ENCODE results near the gene LCN6. TPM values are rescaled to one million over a fixed set of nuclear protein-coding genes. Genes with fewer than 3 reads are reported as not detected.

The LCN6 gene
- total and polyA plus RNA-seq, 9 of the 15 experiments (the other 6 are each of a cell fraction or from before 2014, with no cell fraction given), result 0.10 to 0.45 (median 0.37) TPM; not detected in 5

DNA sequence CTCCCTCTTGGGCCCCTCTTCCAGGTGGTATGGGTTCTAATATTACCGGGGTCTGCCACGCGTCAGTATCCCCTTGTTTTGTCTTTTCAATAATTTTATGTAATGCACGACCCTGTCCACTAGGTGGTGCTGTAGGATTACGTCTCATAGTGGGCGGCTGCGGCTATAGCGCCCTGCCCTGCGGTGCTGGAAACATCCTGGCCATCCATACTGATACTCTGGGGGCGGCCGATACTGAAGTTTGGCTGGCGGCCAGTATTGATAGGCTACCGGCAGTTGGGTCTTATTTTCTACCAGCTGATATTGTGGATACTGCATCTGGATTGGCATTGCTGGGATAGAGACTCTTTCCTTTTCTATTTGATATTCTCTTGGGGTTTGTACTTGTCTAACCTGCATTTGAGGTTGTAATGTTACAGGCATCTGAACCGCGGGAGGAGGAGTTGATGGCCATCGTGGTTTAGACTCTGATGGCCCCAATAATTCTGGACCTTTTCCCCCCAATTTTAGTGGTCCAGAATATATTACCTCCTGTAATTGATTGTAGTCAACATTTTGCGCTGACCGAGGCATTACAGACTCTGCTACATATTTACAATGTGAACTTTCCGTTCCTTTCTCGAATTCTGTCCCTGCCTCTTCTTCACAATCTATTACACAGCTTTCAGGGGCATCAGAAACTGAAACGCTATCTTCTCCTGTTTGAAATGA lies 39.5 kb upstream of the LCN6 start (continued):
- TF ChIP-seq, protein P1, sequence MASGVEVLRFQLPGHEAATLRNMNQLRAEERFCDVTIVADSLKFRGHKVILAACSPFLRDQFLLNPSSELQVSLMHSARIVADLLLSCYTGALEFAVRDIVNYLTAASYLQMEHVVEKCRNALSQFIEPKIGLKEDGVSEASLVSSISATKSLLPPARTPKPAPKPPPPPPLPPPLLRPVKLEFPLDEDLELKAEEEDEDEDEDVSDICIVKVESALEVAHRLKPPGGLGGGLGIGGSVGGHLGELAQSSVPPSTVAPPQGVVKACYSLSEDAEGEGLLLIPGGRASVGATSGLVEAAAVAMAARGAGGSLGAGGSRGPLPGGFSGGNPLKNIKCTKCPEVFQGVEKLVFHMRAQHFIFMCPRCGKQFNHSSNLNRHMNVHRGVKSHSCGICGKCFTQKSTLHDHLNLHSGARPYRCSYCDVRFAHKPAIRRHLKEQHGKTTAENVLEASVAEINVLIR (CRISPR knock-in tag; IDR thresholded peaks at IDR 0.05), result no peak
- no peak for TF ChIP-seq KDM1A (IDR thresholded peaks at IDR 0.05)
- no peak for TF ChIP-seq NR3C1 (CRISPR knock-in tag; IDR thresholded peaks at IDR 0.05)
- TF ChIP-seq, protein P2, sequence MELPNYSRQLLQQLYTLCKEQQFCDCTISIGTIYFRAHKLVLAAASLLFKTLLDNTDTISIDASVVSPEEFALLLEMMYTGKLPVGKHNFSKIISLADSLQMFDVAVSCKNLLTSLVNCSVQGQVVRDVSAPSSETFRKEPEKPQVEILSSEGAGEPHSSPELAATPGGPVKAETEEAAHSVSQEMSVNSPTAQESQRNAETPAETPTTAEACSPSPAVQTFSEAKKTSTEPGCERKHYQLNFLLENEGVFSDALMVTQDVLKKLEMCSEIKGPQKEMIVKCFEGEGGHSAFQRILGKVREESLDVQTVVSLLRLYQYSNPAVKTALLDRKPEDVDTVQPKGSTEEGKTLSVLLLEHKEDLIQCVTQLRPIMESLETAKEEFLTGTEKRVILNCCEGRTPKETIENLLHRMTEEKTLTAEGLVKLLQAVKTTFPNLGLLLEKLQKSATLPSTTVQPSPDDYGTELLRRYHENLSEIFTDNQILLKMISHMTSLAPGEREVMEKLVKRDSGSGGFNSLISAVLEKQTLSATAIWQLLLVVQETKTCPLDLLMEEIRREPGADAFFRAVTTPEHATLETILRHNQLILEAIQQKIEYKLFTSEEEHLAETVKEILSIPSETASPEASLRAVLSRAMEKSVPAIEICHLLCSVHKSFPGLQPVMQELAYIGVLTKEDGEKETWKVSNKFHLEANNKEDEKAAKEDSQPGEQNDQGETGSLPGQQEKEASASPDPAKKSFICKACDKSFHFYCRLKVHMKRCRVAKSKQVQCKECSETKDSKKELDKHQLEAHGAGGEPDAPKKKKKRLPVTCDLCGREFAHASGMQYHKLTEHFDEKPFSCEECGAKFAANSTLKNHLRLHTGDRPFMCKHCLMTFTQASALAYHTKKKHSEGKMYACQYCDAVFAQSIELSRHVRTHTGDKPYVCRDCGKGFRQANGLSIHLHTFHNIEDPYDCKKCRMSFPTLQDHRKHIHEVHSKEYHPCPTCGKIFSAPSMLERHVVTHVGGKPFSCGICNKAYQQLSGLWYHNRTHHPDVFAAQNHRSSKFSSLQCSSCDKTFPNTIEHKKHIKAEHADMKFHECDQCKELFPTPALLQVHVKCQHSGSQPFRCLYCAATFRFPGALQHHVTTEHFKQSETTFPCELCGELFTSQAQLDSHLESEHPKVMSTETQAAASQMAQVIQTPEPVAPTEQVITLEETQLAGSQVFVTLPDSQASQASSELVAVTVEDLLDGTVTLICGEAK (IDR thresholded peaks at IDR 0.05), result 0 out of 2 replicates have a peak, but pooled peaks have one; percentile 15
- TF ChIP-seq, protein P2 (CRISPR knock-in tag; IDR thresholded peaks at IDR 0.05), result no peak
- TF ChIP-seq CCAR2 (IDR thresholded peaks at IDR 0.05; ENCODE audit: low read depth, low read length), result no peak
- TF ChIP-seq ZNF239 (CRISPR knock-in tag; IDR thresholded peaks at IDR 0.05), result no peak
- TF ChIP-seq NELFE (IDR thresholded peaks at IDR 0.05; ENCODE audit: insufficient read depth, insufficient read length), result no peak
- TF ChIP-seq, protein P3, sequence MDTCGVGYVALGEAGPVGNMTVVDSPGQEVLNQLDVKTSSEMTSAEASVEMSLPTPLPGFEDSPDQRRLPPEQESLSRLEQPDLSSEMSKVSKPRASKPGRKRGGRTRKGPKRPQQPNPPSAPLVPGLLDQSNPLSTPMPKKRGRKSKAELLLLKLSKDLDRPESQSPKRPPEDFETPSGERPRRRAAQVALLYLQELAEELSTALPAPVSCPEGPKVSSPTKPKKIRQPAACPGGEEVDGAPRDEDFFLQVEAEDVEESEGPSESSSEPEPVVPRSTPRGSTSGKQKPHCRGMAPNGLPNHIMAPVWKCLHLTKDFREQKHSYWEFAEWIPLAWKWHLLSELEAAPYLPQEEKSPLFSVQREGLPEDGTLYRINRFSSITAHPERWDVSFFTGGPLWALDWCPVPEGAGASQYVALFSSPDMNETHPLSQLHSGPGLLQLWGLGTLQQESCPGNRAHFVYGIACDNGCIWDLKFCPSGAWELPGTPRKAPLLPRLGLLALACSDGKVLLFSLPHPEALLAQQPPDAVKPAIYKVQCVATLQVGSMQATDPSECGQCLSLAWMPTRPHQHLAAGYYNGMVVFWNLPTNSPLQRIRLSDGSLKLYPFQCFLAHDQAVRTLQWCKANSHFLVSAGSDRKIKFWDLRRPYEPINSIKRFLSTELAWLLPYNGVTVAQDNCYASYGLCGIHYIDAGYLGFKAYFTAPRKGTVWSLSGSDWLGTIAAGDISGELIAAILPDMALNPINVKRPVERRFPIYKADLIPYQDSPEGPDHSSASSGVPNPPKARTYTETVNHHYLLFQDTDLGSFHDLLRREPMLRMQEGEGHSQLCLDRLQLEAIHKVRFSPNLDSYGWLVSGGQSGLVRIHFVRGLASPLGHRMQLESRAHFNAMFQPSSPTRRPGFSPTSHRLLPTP (IDR thresholded peaks at IDR 0.05; ENCODE audit: borderline replicate concordance, extremely low read depth, insufficient read length), result no peak
- TF ChIP-seq RFX7 (CRISPR knock-in tag; IDR thresholded peaks at IDR 0.05), result no peak
- peak; percentile 71 for TF ChIP-seq STAG1 (CRISPR knock-in tag; IDR thresholded peaks at IDR 0.05; ENCODE audit: borderline replicate concordance)
- TF ChIP-seq, protein P4, sequence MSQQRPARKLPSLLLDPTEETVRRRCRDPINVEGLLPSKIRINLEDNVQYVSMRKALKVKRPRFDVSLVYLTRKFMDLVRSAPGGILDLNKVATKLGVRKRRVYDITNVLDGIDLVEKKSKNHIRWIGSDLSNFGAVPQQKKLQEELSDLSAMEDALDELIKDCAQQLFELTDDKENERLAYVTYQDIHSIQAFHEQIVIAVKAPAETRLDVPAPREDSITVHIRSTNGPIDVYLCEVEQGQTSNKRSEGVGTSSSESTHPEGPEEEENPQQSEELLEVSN (IDR thresholded peaks at IDR 0.05; ENCODE audit: borderline replicate concordance in 1 of 2, extremely low read depth in 1 of 2, insufficient read depth in 1 of 2, insufficient read length in 1 of 2, low read depth in 1 of 2, low read length in 1 of 2, poor library complexity in 1 of 2, severe bottlenecking in 1 of 2), result no peak
- no peak for TF ChIP-seq ZNF717 (CRISPR knock-in tag; IDR thresholded peaks at IDR 0.05)

Data from K562 (cell line).